ENCODE measurements around the gene MTAP.

DNA sequence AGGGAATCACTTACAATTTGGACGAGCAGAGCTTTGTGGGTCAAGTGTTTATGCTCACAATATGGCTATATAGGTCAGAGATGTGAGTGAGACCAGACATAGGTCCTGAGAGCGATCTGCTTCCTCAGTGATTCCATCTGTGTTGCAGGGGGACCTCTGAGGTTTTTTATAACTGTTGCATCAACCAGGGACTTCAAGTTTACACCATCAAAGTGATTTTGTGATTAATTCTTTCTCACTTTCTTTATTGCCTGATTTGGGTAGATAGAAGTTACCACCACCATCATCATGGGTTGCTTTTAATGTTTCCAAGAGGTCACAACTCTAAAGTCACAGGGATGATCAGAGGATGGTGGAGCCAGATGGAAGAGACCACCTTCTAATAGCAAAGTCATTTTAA, 7.0 kb upstream of the MTAP start:
- TF ChIP-seq, protein P1, sequence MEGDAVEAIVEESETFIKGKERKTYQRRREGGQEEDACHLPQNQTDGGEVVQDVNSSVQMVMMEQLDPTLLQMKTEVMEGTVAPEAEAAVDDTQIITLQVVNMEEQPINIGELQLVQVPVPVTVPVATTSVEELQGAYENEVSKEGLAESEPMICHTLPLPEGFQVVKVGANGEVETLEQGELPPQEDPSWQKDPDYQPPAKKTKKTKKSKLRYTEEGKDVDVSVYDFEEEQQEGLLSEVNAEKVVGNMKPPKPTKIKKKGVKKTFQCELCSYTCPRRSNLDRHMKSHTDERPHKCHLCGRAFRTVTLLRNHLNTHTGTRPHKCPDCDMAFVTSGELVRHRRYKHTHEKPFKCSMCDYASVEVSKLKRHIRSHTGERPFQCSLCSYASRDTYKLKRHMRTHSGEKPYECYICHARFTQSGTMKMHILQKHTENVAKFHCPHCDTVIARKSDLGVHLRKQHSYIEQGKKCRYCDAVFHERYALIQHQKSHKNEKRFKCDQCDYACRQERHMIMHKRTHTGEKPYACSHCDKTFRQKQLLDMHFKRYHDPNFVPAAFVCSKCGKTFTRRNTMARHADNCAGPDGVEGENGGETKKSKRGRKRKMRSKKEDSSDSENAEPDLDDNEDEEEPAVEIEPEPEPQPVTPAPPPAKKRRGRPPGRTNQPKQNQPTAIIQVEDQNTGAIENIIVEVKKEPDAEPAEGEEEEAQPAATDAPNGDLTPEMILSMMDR (IDR thresholded peaks at IDR 0.05): no peak
- TF ChIP-seq POLR2AphosphoS5 (IDR thresholded peaks at IDR 0.05): no peak
- no peak for TF ChIP-seq POLR2A (IDR thresholded peaks at IDR 0.05)

Data from stomach (tissue), 4 donors.